Stimulated activated CD4-positive, alpha-beta T cell treated with anti-CD3 and anti-CD28 coated beads, Interleukin-15, amount 100 ng/mL, for 1 hour (primary cell): ENCODE data around the gene ANKS4B.
"Not testable (repeated sequence)": the region's sequence is repeated elsewhere in the genome, so short reads cannot be mapped to it uniquely, and the experiment has no call there.

Experiments used
- DNase-seq, 2 donors: peaks; one replicate each; pipeline ENCODE4 v3.0.0-alpha.2; 2020; ENCODE audit warnings: low read depth in 1 of 2, low spot score in 1 of 2

The ANKS4B gene

GRCh38 chr16:21218153-21218552, 15.3 kb upstream of the ANKS4B start:
- no peak for DNase-seq

- no peak for DNase-seq
Observed at GRCh38 chr16:21219551-21219950, 13.9 kb upstream of the ANKS4B start.

GRCh38 chr16:21222495-21223337, 10.8 kb upstream of the ANKS4B start:
- DNase-seq: no peak

GRCh38 chr16:21223787-21224186, 9.7 kb upstream of the ANKS4B start:
- no peak for DNase-seq

GRCh38 chr16:21224800-21225199, 8.7 kb upstream of the ANKS4B start:
- no peak for DNase-seq

GRCh38 chr16:21226749-21227148, 6.8 kb upstream of the ANKS4B start:
- DNase-seq: no peak

GRCh38 chr16:21227866-21228265, 5.6 kb upstream of the ANKS4B start:
- no peak for DNase-seq

- DNase-seq: no peak
Observed at GRCh38 chr16:21228361-21228872, 5.1 kb upstream of the ANKS4B start.

GRCh38 chr16:21233045-21233520, 416 bp upstream of the ANKS4B start:
- no peak for DNase-seq

GRCh38 chr16:21235199-21235585, 1.7 kb downstream of the ANKS4B start:
- DNase-seq: no peak

GRCh38 chr16:21236831-21237230, 3.3 kb downstream of the ANKS4B start:
- no peak for DNase-seq

GRCh38 chr16:21239646-21240045, 6.1 kb downstream of the ANKS4B start:
- DNase-seq: no peak

GRCh38 chr16:21242756-21243155, 9.3 kb downstream of the ANKS4B start:
- DNase-seq: no peak

- no peak for DNase-seq
Observed at GRCh38 chr16:21244518-21245215, 11.2 kb downstream of the ANKS4B start.

- DNase-seq: not testable (repeated sequence)
Observed at GRCh38 chr16:21248179-21248578, 14.7 kb downstream of the ANKS4B start.

- no peak for DNase-seq
Observed at GRCh38 chr16:21250072-21250923, 16.8 kb downstream of the ANKS4B start.

- DNase-seq: no peak
Observed at GRCh38 chr16:21253470-21253869, 20.0 kb downstream of the ANKS4B start.

GRCh38 chr16:21256636-21257035, 23.1 kb downstream of the ANKS4B start:
- no peak for DNase-seq

- DNase-seq: no peak
Observed at GRCh38 chr16:21257284-21257683, 23.8 kb downstream of the ANKS4B start.

GRCh38 chr16:21260870-21261791, 27.6 kb downstream of the ANKS4B start:
- DNase-seq: no peak
